Measurements from ENCODE around the gene OTOGL. TPM values are rescaled to one million over a fixed set of nuclear protein-coding genes. Genes with fewer than 3 reads are reported as not detected.

OTOGL gene
- polyA plus RNA-seq, 1 donor from 2014 or later, result 0.33 TPM

GRCh38 chr12:80364056-80364455, 264.7 kb downstream of the OTOGL start:
- no peaks in the 10 kb centered on the region for H4K20me1 ChIP-seq (ENCODE audit: insufficient read depth)
- no peaks in the 10 kb centered on the region for H3K36me3 ChIP-seq (ENCODE audit: insufficient read depth, low read length)
- H3K79me2 ChIP-seq (replicated peaks; ENCODE audit: insufficient read depth, low read length), result no peaks in the 10 kb centered on the region
- no peak overlapping the region for H3K27ac ChIP-seq (ENCODE audit: low read length)
- H2AFZ ChIP-seq (ENCODE audit: low read depth, low read length), result no peak overlapping the region
- no peak overlapping the region for H3K4me2 ChIP-seq (ENCODE audit: low read length)
- TF ChIP-seq EZH2 (IDR thresholded peaks at IDR 0.05; ENCODE audit: borderline replicate concordance, insufficient read depth, low read length, poor library complexity, severe bottlenecking), result no peak
- TF ChIP-seq RAD21 (conservative IDR thresholded peaks at IDR 0.05), result no peak
- TF ChIP-seq TAF1 (IDR thresholded peaks at IDR 0.05; ENCODE audit: low read depth), result no peak
- no peak for TF ChIP-seq POLR2AphosphoS5 (IDR thresholded peaks at IDR 0.05)
- TF ChIP-seq REST (IDR thresholded peaks at IDR 0.05; ENCODE audit: borderline replicate concordance), result no peak
- TF ChIP-seq MXI1 (conservative IDR thresholded peaks at IDR 0.05; ENCODE audit: poor library complexity, severe bottlenecking), result no peak
- no peak for TF ChIP-seq SMC3 (conservative IDR thresholded peaks at IDR 0.05; ENCODE audit: poor library complexity)
- H3F3A ChIP-seq (ENCODE audit: insufficient read depth, low read length, poor library complexity, severe bottlenecking), result no peaks in the 10 kb centered on the region
- H3K9me2 ChIP-seq (ENCODE audit: insufficient read depth, low read length), result no peaks in the 10 kb centered on the region
- H3K4me3 ChIP-seq (ENCODE audit: low read length), result no peak overlapping the region
- no peaks in the 10 kb centered on the region for H3K27me3 ChIP-seq (ENCODE audit: insufficient read depth, low read depth, low read length)
- H3K9ac ChIP-seq (ENCODE audit: low read length), result no peak overlapping the region
- no peaks in the 10 kb centered on the region for H3K9me3 ChIP-seq (ENCODE audit: low read length)

- Histone ChIP-seq H3K9me2 (ENCODE audit: insufficient read depth, low read length) (no peaks in the 10 kb centered on the region), H3K4me2 (ENCODE audit: low read length) (no peak overlapping the region), H3K9me3 (ENCODE audit: low read length) (no peaks in the 10 kb centered on the region), H3F3A (ENCODE audit: insufficient read depth, low read length, poor library complexity, severe bottlenecking) (no peaks in the 10 kb centered on the region), H3K79me2 (replicated peaks; ENCODE audit: insufficient read depth, low read length) (no peaks in the 10 kb centered on the region), H3K9ac (ENCODE audit: low read length) (no peak overlapping the region), H3K36me3 (ENCODE audit: insufficient read depth, low read length) (no peaks in the 10 kb centered on the region), H3K27ac (ENCODE audit: low read length) (no peak overlapping the region), H3K27me3 (ENCODE audit: insufficient read depth, low read depth, low read length) (no peaks in the 10 kb centered on the region), H2AFZ (ENCODE audit: low read depth, low read length) (no peak overlapping the region), H3K4me3 (ENCODE audit: low read length) (no peak overlapping the region), H4K20me1 (ENCODE audit: insufficient read depth) (no peaks in the 10 kb centered on the region)
- TF ChIP-seq CTCF (IDR thresholded peaks at IDR 0.05; ENCODE audit: poor library complexity, severe bottlenecking) (no peak), EP300 (conservative IDR thresholded peaks at IDR 0.05; ENCODE audit: poor library complexity, severe bottlenecking) (no peak), EZH2 (IDR thresholded peaks at IDR 0.05; ENCODE audit: borderline replicate concordance, insufficient read depth, low read length, poor library complexity, severe bottlenecking) (no peak), SMC3 (conservative IDR thresholded peaks at IDR 0.05; ENCODE audit: poor library complexity) (no peak), RAD21 (conservative IDR thresholded peaks at IDR 0.05) (no peak), TAF1 (IDR thresholded peaks at IDR 0.05; ENCODE audit: low read depth) (no peak), POLR2AphosphoS5 (IDR thresholded peaks at IDR 0.05) (no peak), MXI1 (conservative IDR thresholded peaks at IDR 0.05; ENCODE audit: poor library complexity, severe bottlenecking) (no peak), REST (IDR thresholded peaks at IDR 0.05; ENCODE audit: borderline replicate concordance) (no peak)
Observed at GRCh38 chr12:80373666-80374065, 274.3 kb downstream of the OTOGL start.

Data from neural cell (in vitro differentiated cells).